Epithelial cell of proximal tubule (primary cell): Measurements from ENCODE around the gene LCLAT1. TPM values are rescaled to one million over a fixed set of nuclear protein-coding genes. Genes with fewer than 3 reads are reported as not detected.
"Not testable (repeated sequence)": the region's sequence is repeated elsewhere in the genome, so short reads cannot be mapped to it uniquely, and the experiment has no call there.

ENCODE experiments used
- DNase-seq: peaks from one replicate; pipeline ENCODE4 v3.0.0-alpha.2; 2011; ENCODE audit warnings: low read depth
- H3K4me3 ChIP-seq: 2 replicates; pipeline ENCODE4 v1.5.1; 2011; ENCODE audit warnings: low read depth, mild to moderate bottlenecking, low read length
- CTCF ChIP-seq: conservative IDR thresholded peaks from 2 replicates; pipeline ENCODE4 v1.5.1; 2012; ENCODE audit warnings: low read depth, mild to moderate bottlenecking, low read length
- total RNA-seq: library from RNA; depleted of rRNA; stranded (reverse); fragments of >200 nt; gene quantifications from 2 replicates; pipeline ENCODE4 v1.2.3, GENCODE V29; 2015

LCLAT1 gene
- total RNA-seq, 1 donor from 2014 or later, result 13.4 TPM

GRCh38 chr2:30504731-30505130, 57.7 kb downstream of the LCLAT1 start:
- TF ChIP-seq CTCF, result no peak
- no peak for DNase-seq
- H3K4me3 ChIP-seq, result no peak overlapping the region

GRCh38 chr2:30505500-30506180, 58.6 kb downstream of the LCLAT1 start:
- no peak for DNase-seq
- no peak for TF ChIP-seq CTCF
- H3K4me3 ChIP-seq, result no peak overlapping the region

- DNase-seq, H3K4me3 ChIP-seq: not testable (repeated sequence)
Observed at GRCh38 chr2:30507460-30507859, 60.4 kb downstream of the LCLAT1 start.

GRCh38 chr2:30509716-30510115, 62.7 kb downstream of the LCLAT1 start:
- TF ChIP-seq CTCF, result no peak

GRCh38 chr2:30510409-30510808, 63.4 kb downstream of the LCLAT1 start:
- no peak overlapping the region for H3K4me3 ChIP-seq
- no peak for DNase-seq
- TF ChIP-seq CTCF, result no peak

More at GRCh38 chr2:30509716-30510115, 62.7 kb downstream of the LCLAT1 start:
- H3K4me3 ChIP-seq, result no peak overlapping the region
- no peak for DNase-seq

GRCh38 chr2:30511122-30512083, 64.4 kb downstream of the LCLAT1 start:
- peak; percentile 16 for DNase-seq
- TF ChIP-seq CTCF, result no peak
- H3K4me3 ChIP-seq, result no peak overlapping the region

GRCh38 chr2:30512243-30512886, 65.3 kb downstream of the LCLAT1 start:
- TF ChIP-seq CTCF, result no peak
- no peak for DNase-seq
- no peak overlapping the region for H3K4me3 ChIP-seq

- DNase-seq, H3K4me3 ChIP-seq: not testable (repeated sequence)
Observed at GRCh38 chr2:30513649-30514048, 66.6 kb downstream of the LCLAT1 start.
